SU-DHL-6 (cell line): ENCODE data around the gene S100A7A.

Experiments
- H2AFZ ChIP-seq: fragments of 200-600 bp; sonication (generic); 2 replicates; pipeline ENCODE4 v1.6.1; 2014; ENCODE audit warnings: low read depth, mild to moderate bottlenecking, moderate library complexity, mixed read lengths, antibody characterized with exemption, low read length; ENCODE audit not compliant: severe bottlenecking
- H3F3A ChIP-seq: fragments of 200-600 bp; shearing (Covaris generic); 2 replicates; pipeline ENCODE4 v1.6.0; 2016; ENCODE audit warnings: antibody characterized with exemption, mild to moderate bottlenecking; ENCODE audit not compliant: insufficient read depth
- H3K27ac ChIP-seq: fragments of 200-600 bp; sonication (generic); 2 replicates; pipeline ENCODE4 v1.5.1; 2016; ENCODE audit warnings: low read depth, mild to moderate bottlenecking, low read length, moderate library complexity, mixed read lengths
- H3K27me3 ChIP-seq: fragments of 200-600 bp; sonication (generic), shearing (Covaris generic); 2 replicates; pipeline ENCODE4 v1.6.0; 2014; ENCODE audit warnings: mild to moderate bottlenecking, low read length
- H3K36me3 ChIP-seq: fragments of 200-600 bp; sonication (generic); 2 replicates; pipeline ENCODE4 v1.6.1; 2014; ENCODE audit warnings: mild to moderate bottlenecking, low read length, mixed read lengths
- H3K4me2 ChIP-seq: fragments of 300-600, 200-600 bp; shearing (Covaris generic), sonication (generic); 2 replicates; pipeline ENCODE4 v1.6.0; 2014; ENCODE audit warnings: low read length, low read depth, mild to moderate bottlenecking; ENCODE audit not compliant: poor library complexity, severe bottlenecking
- H3K4me3 ChIP-seq: fragments of 200-600 bp; sonication (generic); 2 replicates; pipeline ENCODE4 v1.5.1; 2014; ENCODE audit warnings: antibody characterized with exemption, low read length, mild to moderate bottlenecking, mixed read lengths; ENCODE audit not compliant: insufficient read depth, poor library complexity, severe bottlenecking
- H3K79me2 ChIP-seq: fragments of 200-600 bp; sonication (generic); 2 replicates; pipeline ENCODE4 v1.6.1; 2014; ENCODE audit warnings: mild to moderate bottlenecking, low read length, moderate library complexity; ENCODE audit not compliant: insufficient read depth
- H3K9ac ChIP-seq: fragments of 200-600 bp; sonication (generic); 2 replicates; pipeline ENCODE4 v1.7.0; 2014; ENCODE audit warnings: mild to moderate bottlenecking, low read length
- H3K9me2 ChIP-seq: fragments of 200-600 bp; sonication (generic); replicated peaks from 2 replicates; pipeline ENCODE4 v1.6.1; 2014; ENCODE audit warnings: low read length; ENCODE audit not compliant: insufficient read depth
- H3K9me3 ChIP-seq: fragments of 200-600 bp; sonication (generic); 2 replicates; pipeline ENCODE4 v1.6.1; 2014; ENCODE audit warnings: low read length, mixed read lengths; ENCODE audit not compliant: insufficient read depth
- H4K20me1 ChIP-seq: fragments of 200-600 bp; sonication (generic); 2 replicates; pipeline ENCODE4 v1.6.1; 2014; ENCODE audit warnings: low read depth, mild to moderate bottlenecking, antibody characterized with exemption, low read length, moderate library complexity, mixed read lengths
- EZH2phosphoT487 ChIP-seq: fragments of 200-600 bp; sonication (generic), shearing (Covaris generic); conservative IDR thresholded peaks from 2 replicates; pipeline ENCODE4 v1.6.1; 2018; ENCODE audit warnings: mild to moderate bottlenecking, antibody characterized with exemption, low read length, moderate library complexity, mixed read lengths
- TF ChIP-seq, protein P1 (sequence below): fragments of 200-600 bp; sonication (generic); IDR thresholded peaks from one replicate; pipeline ENCODE4 v1.5.1; 2017; ENCODE audit warnings: antibody characterized with exemption, mild to moderate bottlenecking, low read length, moderate library complexity; ENCODE audit not compliant: insufficient read depth, poor library complexity, severe bottlenecking

Gene S100A7A

DNA sequence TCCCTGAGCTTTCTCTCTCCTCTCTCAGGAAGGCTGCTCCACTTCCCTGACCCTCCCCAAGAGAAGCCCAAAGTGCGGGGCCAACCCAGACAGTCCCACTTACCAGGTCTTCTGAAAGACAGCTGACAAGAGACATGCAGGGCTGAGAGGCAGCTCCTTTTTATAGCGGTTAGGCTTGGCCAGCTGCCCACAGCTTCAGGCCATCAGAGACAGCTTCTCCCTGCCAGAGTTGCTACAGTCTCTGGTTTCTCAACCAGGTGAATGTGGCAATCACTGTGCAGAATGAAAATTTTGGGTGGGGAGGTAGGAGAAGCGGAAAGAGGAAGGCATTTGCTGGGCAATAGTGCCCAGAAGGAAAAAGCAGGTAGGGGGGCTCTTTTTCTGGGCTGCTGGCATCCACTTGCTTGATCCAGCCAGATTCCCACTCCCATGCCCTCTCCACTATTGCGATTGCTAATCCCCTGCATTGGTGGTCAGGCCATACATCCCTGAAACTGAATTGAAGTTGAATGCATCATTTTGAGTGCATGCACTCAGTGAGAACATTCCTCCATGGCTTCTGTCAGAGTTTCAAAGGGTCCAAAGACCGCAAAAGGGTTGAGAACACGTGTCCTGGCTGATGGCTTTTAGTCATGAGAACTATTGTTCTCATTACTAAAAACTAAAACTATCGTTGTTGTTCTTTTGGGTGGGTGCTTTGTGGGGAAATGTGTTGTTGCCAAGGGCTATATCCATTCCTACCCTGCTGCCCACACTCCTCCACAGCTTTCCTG, 25.2 kb upstream of the S100A7A start, which contains the start of gene S100A8:
Gene S100A8 (minus strand): TSS at position 136 of the 773 bp plus-strand sequence. CDS start 538 bp downstream, outside the sequence.
- Histone ChIP-seq H3K9ac (no peak within 1 kb of the TSS), H3F3A (no peaks in the 10 kb centered on the region), H3K4me2 (no peak within 1 kb of the TSS), H3K36me3 (no peaks in the 10 kb centered on the region), H3K79me2 (no peaks in the 10 kb centered on the region), H3K4me3 (no peak within 1 kb of the TSS), H3K27me3 (no peaks in the 10 kb centered on the region), H3K9me2 (no peaks in the 10 kb centered on the region), H4K20me1 (no peaks in the 10 kb centered on the region), H3K27ac (no peak within 1 kb of the TSS), H3K9me3 (no peaks in the 10 kb centered on the region), H2AFZ (no peak within 1 kb of the TSS)
- no peak for TF ChIP-seq EZH2phosphoT487
- TF ChIP-seq, protein P1, sequence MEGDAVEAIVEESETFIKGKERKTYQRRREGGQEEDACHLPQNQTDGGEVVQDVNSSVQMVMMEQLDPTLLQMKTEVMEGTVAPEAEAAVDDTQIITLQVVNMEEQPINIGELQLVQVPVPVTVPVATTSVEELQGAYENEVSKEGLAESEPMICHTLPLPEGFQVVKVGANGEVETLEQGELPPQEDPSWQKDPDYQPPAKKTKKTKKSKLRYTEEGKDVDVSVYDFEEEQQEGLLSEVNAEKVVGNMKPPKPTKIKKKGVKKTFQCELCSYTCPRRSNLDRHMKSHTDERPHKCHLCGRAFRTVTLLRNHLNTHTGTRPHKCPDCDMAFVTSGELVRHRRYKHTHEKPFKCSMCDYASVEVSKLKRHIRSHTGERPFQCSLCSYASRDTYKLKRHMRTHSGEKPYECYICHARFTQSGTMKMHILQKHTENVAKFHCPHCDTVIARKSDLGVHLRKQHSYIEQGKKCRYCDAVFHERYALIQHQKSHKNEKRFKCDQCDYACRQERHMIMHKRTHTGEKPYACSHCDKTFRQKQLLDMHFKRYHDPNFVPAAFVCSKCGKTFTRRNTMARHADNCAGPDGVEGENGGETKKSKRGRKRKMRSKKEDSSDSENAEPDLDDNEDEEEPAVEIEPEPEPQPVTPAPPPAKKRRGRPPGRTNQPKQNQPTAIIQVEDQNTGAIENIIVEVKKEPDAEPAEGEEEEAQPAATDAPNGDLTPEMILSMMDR: no peak

DNA sequence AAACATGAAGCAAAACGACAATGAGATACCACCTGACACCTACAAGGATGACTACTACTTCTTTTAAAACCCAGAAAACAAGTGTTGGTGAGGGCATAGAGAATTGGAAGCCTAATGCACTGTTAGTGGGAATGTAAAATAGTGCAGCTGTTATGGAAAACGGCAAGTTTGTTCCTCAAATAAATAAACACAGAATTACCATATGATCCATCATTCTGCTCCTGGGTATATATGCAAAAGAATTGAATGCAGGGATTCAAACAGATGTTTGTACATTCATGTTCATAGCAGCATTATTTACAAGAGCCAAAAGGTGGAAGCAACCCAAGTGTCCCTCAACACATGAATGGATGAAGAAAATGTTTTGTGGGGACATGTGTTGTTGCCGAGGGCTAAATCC, 24.1 kb upstream of the S100A7A start:
- Histone ChIP-seq H3K27me3 (no peaks in the 10 kb centered on the region), H3K9me3 (no peaks in the 10 kb centered on the region), H4K20me1 (no peaks in the 10 kb centered on the region), H3K4me2 (no peak overlapping the region), H3F3A (no peaks in the 10 kb centered on the region), H3K9me2 (no peaks in the 10 kb centered on the region), H3K4me3 (no peak overlapping the region), H3K9ac (no peak overlapping the region), H3K79me2 (no peaks in the 10 kb centered on the region), H2AFZ (no peak overlapping the region), H3K27ac (no peak overlapping the region), H3K36me3 (no peaks in the 10 kb centered on the region)
- TF ChIP-seq, protein P1: no peak
- no peak for TF ChIP-seq EZH2phosphoT487

DNA sequence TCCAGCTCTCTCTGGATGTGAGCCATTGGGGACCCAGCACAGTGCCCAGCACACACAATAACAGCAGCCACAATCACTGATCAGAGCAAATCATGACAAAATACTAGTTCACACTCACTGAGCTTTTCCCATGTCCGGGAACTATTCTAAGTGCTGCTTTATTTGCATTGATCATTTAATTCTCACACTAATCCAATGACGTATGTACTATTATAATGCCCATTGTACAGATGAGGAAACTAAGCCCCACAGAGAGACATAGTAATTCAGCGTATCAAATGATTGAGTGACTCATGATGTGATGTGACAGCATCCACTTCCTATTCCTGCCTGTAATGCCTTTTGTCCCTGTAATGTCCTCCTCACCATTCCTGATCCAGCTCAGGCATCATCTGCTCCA, 23.5 kb upstream of the S100A7A start:
- no peaks in the 10 kb centered on the region for H3K9me2 ChIP-seq
- H3K9me3 ChIP-seq: no peaks in the 10 kb centered on the region
- H3K4me3 ChIP-seq: no peak overlapping the region
- H3K36me3 ChIP-seq: no peaks in the 10 kb centered on the region
- H2AFZ ChIP-seq: no peak overlapping the region
- H3K9ac ChIP-seq: no peak overlapping the region
- H3K27me3 ChIP-seq: no peaks in the 10 kb centered on the region
- no peak overlapping the region for H3K27ac ChIP-seq
- H3K4me2 ChIP-seq: no peak overlapping the region
- H4K20me1 ChIP-seq: no peaks in the 10 kb centered on the region
- TF ChIP-seq, protein P1: no peak
- TF ChIP-seq EZH2phosphoT487: no peak
- H3K79me2 ChIP-seq: no peaks in the 10 kb centered on the region
- no peaks in the 10 kb centered on the region for H3F3A ChIP-seq
